Hippocampal formation (tissue), 2 donors: ENCODE results near the gene MTHFD2.
"Not testable (repeated sequence)": the region's sequence is repeated elsewhere in the genome, so short reads cannot be mapped to it uniquely, and the experiment has no call there.

Source experiments
- DNase-seq, 2 donors: peaks; one replicate each; lab custom pipeline; 2025; lab: John Stamatoyannopoulos, UW

The MTHFD2 gene

GRCh38 chr2:74197049-74197448, 1.4 kb upstream of the MTHFD2 start:
- no peak for DNase-seq

- DNase-seq, result no peak
Observed at GRCh38 chr2:74198023-74198460, 373 bp upstream of the MTHFD2 start.

- DNase-seq, result no peak
Observed at GRCh38 chr2:74199275-74199701, 873 bp downstream of the MTHFD2 start.

- no peak for DNase-seq
Observed at GRCh38 chr2:74199871-74200305, 1.5 kb downstream of the MTHFD2 start.

- no peak for DNase-seq
Observed at GRCh38 chr2:74201196-74201595, 2.8 kb downstream of the MTHFD2 start.

- DNase-seq, result no peak
Observed at GRCh38 chr2:74201596-74201995, 3.2 kb downstream of the MTHFD2 start.

GRCh38 chr2:74204436-74204835, 6.0 kb downstream of the MTHFD2 start:
- no peak for DNase-seq

- no peak for DNase-seq
Observed at GRCh38 chr2:74205113-74205512, 6.7 kb downstream of the MTHFD2 start.

GRCh38 chr2:74205596-74205995, 7.2 kb downstream of the MTHFD2 start:
- DNase-seq, result no peak

GRCh38 chr2:74206180-74206688, 7.8 kb downstream of the MTHFD2 start:
- DNase-seq, result no peak

GRCh38 chr2:74212702-74213410, 14.4 kb downstream of the MTHFD2 start:
- no peak for DNase-seq

GRCh38 chr2:74215771-74216170, 17.4 kb downstream of the MTHFD2 start:
- DNase-seq, result not testable (repeated sequence)

- no peak for DNase-seq
Observed at GRCh38 chr2:74216642-74217041, 18.2 kb downstream of the MTHFD2 start.

GRCh38 chr2:74219846-74220486, 21.6 kb downstream of the MTHFD2 start:
- DNase-seq, result no peak

- no peak for DNase-seq
Observed at GRCh38 chr2:74221091-74221490, 22.7 kb downstream of the MTHFD2 start.

- no peak for DNase-seq
Observed at GRCh38 chr2:74221604-74222299, 23.3 kb downstream of the MTHFD2 start.

- DNase-seq, result no peak
Observed at GRCh38 chr2:74222300-74222650, 23.9 kb downstream of the MTHFD2 start.

- no peak for DNase-seq
Observed at GRCh38 chr2:74223941-74224770, 25.7 kb downstream of the MTHFD2 start.

GRCh38 chr2:74225698-74226459, 27.5 kb downstream of the MTHFD2 start:
- DNase-seq, result no peak

GRCh38 chr2:74226648-74227213, 28.3 kb downstream of the MTHFD2 start:
- DNase-seq, result no peak

- no peak for DNase-seq
Observed at GRCh38 chr2:74227646-74228045, 29.2 kb downstream of the MTHFD2 start.
